T47D (cell line): ENCODE data around the gene EIF4G3.
A peak's percentile ranks its signal among the peaks of the same experiment; 100 is the strongest.
"Not testable (repeated sequence)": the region's sequence is repeated elsewhere in the genome, so short reads cannot be mapped to it uniquely, and the experiment has no call there.

Source experiments
- DNase-seq, 2 experiments: peaks; one replicate each; pipeline versions ENCODE4 v3.0.0 to v3.0.0-alpha.2; 2011 to 2012; ENCODE audit warnings: low read depth in 1 of 2, low spot score in 1 of 2
- JUND ChIP-seq: IDR thresholded peaks from 2 replicates; pipeline ENCODE4 v1.6.1; 2012; ENCODE audit warnings: low read depth
- in situ Hi-C: cut with HindIII; loops from 2 replicates; pipeline ENCODE4 v1.10.0; 2016; ENCODE audit warnings: low sequenced_read_pairs, low pct_unique_long_range_greater_than_20kb

EIF4G3 gene

DNA sequence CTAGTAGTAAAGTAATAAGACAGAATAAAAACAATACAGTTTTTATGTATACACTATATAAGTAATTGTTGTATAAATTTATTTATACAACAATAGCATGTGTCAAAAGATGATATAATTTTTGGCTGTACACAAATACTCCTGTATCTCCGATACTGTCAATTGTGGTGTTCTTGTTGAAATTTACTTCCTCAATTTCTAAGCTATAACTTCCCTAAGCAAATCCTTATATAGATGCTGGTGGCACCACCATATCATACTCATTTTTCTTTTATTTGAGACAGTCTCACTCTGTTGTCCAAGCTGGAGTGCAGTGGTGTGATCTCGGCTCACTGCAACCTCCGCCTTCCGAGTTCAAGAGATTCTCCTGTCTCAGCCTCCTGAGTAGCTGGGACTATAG, 248.6 kb downstream of the EIF4G3 start:
- DNase-seq, result no peak
- in situ Hi-C loops, result no loop called here
- TF ChIP-seq JUND, result no peak

DNA sequence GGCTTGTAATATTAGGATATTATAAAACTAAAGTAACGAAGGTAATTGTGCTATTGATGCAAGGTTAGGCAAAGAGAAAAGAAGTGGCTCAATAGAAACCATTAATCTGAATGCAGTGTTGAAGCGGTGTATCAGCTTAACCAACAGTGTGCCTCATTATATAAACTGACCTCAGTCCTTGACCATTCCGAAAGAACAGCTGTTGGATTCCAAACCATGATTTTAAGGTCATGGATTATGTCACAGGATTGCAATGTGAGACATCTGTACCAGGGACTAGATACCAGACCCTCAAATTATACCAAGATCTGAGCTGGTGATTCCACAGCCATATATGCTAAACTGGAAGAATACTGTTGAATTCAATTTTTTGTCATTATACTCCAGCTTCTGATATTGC, 255.4 kb downstream of the EIF4G3 start:
- in situ Hi-C loops, result no loop called here
- TF ChIP-seq JUND, result no peak
- DNase-seq, result no peak

DNA sequence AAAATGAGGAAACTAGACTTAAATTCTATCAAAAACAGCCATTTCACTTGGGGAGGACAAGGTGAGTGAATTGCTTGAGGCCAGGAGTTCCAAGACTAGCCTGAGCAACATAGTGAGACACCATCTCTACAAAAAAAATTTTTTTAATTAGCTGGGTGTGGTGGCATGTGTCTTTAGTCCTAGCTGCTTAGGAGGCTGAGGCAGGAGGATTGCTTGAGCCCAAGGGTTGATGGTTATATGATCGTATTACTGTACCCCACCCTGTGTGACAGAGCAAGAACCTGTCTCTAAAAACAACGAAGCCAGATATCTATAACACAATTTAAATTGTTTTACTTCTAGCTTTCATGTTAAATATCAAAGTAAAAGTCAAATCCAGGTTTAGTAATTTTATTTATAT, 263.5 kb downstream of the EIF4G3 start:
- TF ChIP-seq JUND, result no peak
- DNase-seq, result no peak
- in situ Hi-C loops, result no loop called here

DNA sequence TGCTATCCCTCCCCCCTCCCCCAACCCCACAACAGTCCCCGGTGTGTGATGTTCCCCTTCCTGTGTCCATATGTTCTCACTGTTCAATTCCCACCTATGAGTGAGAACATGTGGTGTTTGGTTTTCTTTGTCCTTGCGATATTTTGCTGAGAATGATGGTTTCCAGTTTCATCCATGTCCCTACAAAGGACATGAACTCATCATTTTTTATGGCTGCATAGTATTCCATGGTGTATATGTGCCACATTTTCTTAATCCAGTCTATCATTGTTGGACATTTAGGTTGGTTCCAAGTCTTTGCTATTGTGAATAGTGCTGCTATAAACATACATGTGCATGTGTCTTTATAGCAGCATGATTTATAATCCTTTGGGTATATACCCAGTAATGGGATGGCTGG, 269.2 kb downstream of the EIF4G3 start:
- in situ Hi-C loops, DNase-seq: not testable (repeated sequence)

DNA sequence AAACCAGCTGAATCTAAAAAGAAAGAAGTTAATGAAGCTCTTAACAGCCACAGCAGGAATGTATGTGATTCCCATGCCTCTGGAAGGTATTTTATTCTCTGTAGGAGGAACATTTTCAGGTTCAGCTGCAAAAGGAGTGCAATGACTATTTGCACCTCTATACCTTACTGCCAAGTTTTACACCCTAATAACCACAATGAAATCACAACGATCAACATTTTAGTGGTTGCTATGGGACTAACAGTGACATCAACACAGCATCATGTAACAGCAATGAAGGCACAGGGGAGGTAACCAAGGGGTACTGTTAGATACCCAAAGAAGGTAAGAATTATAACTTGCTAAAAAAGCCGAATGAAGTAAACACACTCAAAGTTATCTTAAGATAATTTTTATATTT, 273.3 kb downstream of the EIF4G3 start:
- TF ChIP-seq JUND, result no peak
- no peak for DNase-seq
- in situ Hi-C loops, result no loop called here

DNA sequence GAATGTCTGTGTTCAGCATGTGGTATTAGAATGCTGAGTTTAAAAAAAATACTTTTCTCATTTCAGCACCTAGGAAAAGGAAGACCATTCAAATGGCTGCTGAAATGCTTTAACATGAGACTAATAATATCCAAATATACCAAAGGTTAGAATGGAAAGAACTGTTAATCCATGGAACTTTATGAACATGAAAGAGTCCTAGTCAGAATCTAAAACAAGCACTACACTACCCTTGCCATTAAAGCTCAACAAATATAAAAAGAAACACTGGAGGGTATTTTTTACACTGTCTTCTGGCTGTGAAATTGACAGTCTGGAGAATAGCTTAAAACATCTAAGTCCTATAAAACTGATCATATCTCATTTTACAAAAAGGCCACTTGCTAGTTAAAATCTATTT, 276.6 kb downstream of the EIF4G3 start:
- DNase-seq, result no peak
- in situ Hi-C loops, result no loop called here
- no peak for TF ChIP-seq JUND

DNA sequence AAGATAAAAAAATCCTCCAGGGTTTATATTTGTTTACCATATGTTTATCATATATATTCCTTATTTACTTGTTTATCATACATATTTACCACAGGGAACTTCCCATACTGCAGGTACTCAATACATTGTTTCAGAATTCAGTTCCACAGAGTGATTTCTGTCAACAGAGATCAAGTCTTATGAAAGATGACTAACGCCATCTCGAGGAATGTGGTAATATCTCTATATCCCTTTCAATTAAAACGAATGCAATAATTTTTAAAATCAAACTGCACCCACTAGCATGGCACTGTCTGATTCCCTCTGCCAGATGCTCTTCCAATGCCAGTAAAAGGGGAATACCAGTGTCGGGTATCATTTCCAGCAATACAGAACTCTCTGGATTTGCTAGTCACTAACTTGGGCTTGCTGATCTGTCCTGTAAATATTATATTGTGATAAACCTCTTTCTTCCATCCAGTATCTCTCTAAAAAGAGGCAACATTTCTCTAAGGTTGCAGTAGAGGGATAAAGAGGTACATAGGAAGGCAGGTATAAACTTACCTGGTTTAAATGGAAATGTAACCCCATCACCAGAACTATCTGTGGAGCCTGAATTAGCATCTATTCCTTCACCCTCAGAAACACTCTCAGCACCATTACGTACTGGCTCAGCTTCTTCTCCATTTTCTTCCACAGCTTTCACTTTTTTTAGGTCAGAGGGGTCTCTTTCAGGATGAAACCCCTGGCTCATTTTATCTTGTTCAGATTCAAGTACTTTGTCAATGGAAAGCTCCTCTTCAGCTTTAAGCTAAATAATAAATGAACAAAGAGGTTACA, 277.3 kb downstream of the EIF4G3 start:
- DNase-seq, result peak in 1 of 2 experiments; percentile 2
- no peak for TF ChIP-seq JUND
- in situ Hi-C loops, result no loop called here

DNA sequence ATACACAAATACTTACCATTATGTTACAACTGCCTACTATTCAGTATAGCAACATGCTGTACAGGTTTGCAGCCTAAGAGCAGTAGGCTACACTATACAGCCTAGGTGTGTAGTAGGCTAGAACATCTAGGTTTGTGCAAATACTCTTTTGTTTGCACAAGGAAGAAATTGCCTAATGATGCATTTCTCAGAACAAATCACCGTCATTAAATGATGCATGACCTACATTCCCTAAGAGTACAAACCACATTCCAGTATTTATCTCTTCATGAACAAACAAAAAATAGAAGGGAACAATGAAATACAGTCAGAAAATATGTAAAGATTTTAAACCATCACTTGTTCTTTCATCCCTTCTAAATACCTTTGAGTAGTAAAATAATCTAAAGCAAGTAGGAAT, 279.9 kb downstream of the EIF4G3 start:
- TF ChIP-seq JUND, result no peak
- peak in 1 of 2 experiments; percentile 62 for DNase-seq
- in situ Hi-C loops, result no loop called here

DNA sequence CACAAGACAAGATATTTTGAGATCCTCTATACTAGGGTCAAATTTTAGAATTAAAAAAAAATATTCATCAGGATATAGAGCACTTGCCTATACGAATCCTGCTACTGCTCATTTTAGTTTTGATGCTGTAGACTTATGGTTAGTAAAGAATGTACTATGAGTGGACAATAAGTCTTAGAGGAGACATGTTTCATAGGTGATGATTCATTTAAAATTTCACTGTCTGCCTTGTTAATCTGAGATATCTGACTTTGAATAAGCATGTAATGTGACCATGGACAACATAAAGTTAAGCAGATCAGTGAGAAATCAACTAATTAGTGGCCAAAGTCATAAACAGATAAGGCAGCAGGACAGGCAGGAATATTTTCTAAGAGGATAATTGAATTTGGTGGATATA, 282.8 kb downstream of the EIF4G3 start:
- no peak for DNase-seq
- no peak for TF ChIP-seq JUND
- in situ Hi-C loops, result no loop called here

DNA sequence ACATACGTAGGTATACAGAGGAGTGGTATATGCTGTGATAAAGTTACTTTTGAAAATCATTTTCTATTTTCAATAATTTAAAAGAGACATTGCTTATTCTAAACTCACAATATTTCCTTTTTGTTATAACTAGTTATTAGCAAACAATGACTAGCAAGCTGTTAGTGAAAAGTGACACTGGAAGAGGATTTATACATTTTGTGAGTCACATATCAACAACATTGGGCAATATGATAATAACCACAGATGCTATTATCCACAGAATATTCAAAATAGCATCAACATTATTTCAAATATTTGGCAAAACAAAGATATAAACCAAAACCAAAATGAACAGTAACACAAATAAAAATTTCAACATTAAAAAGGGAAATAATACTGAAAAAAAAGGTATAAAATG, 285.6 kb downstream of the EIF4G3 start:
- DNase-seq, result no peak
- in situ Hi-C loops, result no loop called here
- no peak for TF ChIP-seq JUND

DNA sequence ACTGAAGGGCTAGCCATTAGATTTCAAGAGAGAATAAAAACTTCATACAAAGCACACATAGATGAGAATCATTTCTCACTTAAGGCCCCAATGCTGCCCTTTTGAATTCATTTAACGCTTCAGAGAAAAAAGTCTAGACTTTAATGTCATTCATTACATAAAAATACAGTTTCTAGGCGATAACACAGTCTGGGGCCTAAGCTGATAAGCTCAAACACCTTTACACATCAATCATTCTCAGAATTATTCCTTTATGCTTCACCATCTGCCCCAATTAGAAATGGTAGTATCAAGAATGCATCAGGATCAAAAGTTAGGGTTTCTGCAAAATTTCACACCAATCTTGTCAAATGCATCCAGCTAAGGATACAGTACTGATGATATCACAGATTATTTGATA, 289.5 kb downstream of the EIF4G3 start:
- no peak for DNase-seq
- in situ Hi-C loops, result no loop called here
- no peak for TF ChIP-seq JUND

DNA sequence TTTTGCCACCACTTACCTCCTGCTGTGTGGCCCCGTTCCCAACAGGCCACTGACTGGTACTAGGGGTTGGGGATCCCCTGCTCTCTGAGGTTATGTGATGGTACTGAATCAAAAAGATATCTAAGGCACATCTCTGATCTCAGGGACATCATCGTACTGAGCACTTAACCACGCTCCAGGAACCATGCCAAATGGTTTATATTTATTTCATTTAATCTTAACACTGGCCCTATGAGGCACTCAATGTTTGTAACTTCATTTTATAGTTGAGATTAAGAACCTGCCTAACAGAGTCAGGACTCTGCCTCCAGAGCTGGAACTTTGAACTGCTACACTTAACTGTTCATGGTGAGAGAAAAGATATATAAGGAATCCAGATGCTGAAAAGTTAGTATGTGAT, 291.6 kb downstream of the EIF4G3 start:
- TF ChIP-seq JUND, result no peak
- in situ Hi-C loops, result no loop called here
- no peak for DNase-seq

DNA sequence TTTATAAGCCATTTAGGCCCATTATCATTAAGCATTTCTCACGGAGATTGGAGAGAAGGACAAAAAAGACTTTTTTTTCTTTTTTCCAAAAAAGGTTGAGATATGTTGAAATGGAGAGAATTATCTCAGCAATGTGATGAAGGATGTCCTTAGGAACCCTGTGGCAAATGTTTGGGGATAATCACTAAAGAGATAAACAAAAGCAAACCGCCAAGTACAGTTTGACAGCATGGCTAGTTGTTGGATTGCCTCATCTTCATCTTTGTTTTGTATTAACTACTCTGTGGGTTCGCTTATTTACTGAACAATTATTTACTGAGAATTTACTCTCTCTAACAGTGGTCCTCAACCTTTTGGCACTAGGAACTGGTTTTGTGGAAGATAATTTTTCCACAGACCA, 292.2 kb downstream of the EIF4G3 start:
- no peak for TF ChIP-seq JUND

DNA sequence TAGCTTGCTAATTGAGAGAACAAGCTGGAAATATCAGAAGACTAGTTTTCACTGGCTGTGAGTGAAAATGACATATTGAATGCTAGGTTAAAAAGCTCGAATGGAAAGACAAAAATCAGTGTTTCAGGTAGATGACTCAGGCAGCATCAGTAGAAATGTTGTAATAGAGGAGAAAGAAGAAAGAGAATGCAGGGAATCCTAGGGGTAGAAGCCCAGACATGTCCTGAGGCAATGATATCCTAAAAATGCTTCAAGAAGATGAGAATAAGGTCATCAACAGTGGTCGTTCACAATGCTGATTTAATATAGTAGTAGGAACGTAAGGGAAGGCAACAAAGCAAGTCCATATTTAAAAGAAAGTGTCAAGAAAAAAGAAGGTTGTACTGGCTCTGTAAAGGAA, 292.9 kb downstream of the EIF4G3 start:
- TF ChIP-seq JUND, result no peak
- DNase-seq, result no peak
- in situ Hi-C loops, result no loop called here

More for the DNA sequence above, 292.2 kb downstream of the EIF4G3 start:
- no peak for DNase-seq
- in situ Hi-C loops, result no loop called here
